ENCODE data around the gene MTFP1. TPM values are rescaled to one million over a fixed set of nuclear protein-coding genes. Genes with fewer than 3 reads are reported as not detected.
A peak's percentile ranks its signal among the peaks of the same experiment; 100 is the strongest.

Gene MTFP1
- total RNA-seq, 1 donor from 2014 or later = 19.7 TPM

DNA sequence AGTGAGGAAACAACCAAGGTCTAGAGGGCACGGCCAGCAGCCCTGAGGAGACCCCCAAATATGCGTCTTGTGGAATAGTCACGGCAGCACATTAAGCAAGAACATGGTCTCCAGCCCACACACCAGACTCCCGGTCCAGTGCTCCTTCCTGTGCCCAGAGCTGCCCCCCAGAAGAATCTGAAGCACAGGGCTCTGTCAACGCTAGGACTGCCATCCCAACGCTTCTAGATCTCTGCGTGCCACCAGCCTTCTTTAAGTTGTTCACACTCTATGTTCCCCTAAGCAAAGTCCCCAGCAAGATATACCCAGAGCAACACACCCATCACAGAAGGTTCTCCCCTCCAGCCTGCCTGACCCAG lies 32.3 kb upstream of the MTFP1 start:
- H3K4me3 ChIP-seq = no peak overlapping the region
- intact Hi-C loops (cut with micrococcal nuclease) = no loop called here
- no peaks in the 10 kb centered on the region for H3K36me3 ChIP-seq
- no peak for DNase-seq
- peaks cover 60% of the 10 kb centered on the region for H3K27me3 ChIP-seq (ENCODE audit: low read depth)
- H3K9me3 ChIP-seq (replicated peaks) = no peaks in the 10 kb centered on the region
- no peak overlapping the region for H3K27ac ChIP-seq (replicated peaks)
- peaks cover 21% of the 10 kb centered on the region for H3K4me1 ChIP-seq
- TF ChIP-seq, protein P1, sequence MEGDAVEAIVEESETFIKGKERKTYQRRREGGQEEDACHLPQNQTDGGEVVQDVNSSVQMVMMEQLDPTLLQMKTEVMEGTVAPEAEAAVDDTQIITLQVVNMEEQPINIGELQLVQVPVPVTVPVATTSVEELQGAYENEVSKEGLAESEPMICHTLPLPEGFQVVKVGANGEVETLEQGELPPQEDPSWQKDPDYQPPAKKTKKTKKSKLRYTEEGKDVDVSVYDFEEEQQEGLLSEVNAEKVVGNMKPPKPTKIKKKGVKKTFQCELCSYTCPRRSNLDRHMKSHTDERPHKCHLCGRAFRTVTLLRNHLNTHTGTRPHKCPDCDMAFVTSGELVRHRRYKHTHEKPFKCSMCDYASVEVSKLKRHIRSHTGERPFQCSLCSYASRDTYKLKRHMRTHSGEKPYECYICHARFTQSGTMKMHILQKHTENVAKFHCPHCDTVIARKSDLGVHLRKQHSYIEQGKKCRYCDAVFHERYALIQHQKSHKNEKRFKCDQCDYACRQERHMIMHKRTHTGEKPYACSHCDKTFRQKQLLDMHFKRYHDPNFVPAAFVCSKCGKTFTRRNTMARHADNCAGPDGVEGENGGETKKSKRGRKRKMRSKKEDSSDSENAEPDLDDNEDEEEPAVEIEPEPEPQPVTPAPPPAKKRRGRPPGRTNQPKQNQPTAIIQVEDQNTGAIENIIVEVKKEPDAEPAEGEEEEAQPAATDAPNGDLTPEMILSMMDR (IDR thresholded peaks at IDR 0.05; ENCODE audit: borderline replicate concordance) = no peak

DNA sequence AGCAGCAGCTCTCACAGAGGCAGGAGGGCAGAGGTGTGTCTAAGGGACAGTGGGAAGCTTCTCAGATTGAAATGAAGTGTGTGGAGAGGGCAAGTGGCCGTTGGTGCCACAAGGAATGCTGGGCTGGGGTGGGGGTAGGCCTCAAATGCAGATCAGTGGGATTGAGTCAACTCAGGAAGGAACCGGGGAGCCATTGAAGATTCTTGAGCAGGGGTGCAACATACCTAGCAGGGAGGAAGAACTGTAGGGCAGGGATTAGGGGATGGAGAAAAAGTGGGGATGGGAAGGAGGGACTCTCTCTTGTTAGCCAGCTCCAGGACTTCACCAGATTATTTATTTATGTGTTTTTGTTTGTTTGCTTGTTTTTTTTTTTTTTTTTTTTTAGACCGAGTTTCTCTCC lies 31.7 kb upstream of the MTFP1 start:
- TF ChIP-seq, protein P1 (IDR thresholded peaks at IDR 0.05; ENCODE audit: borderline replicate concordance) = no peak
- H3K27me3 ChIP-seq (ENCODE audit: low read depth) = peaks cover 64% of the 10 kb centered on the region
- intact Hi-C loops (cut with micrococcal nuclease) = no loop called here

DNA sequence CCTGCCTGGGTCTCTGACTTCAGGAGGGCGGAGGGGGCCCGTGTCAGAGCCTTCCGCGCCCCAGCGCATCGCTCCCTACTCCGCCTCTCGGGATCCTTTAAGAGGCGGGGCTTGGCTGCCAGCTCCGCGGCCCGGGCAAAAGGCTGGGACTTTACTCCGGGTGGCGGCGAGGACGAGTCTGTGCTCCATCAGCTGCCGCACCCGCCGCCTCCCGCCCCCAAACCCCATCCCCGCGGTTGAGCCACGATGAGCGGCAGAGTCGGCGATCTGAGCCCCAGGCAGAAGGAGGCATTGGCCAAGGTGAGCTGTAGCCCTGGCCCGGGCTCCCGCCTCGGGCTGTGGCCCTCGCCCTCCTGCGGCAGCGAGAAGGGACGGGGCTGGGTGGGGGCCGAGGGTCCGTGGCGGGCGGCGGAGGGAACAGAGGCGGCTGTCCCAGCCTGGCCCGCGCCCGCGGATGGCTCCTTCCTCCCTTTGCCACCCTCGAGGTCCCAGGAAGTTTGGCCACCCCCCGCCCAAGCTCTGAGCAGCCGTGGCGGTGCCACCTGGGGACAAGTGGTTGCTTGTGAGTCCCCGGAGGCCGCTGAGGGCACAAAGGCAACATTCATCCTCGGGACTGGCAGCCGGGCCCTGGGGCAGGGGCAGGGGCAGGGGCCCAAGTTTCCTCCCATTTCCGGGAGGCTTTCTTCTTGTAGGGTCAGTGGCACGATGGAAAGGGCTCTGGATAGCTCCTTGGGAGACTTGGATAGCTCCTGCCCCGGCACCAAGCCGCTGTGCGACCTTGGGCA lies 28.5 kb upstream of the MTFP1 start, which contains the start of gene SEC14L2:
Gene SEC14L2 (plus strand): TSS at position 148 of the 785 bp plus-strand sequence. CDS start 99 bp downstream, at position 247.
- TF ChIP-seq, protein P1 (IDR thresholded peaks at IDR 0.05; ENCODE audit: borderline replicate concordance) = no peak
- H3K36me3 ChIP-seq = no peaks in the 10 kb centered on the region
- no peaks in the 10 kb centered on the region for H3K9me3 ChIP-seq (replicated peaks)
- peak within 1 kb of the TSS; percentile 73 for H3K4me3 ChIP-seq
- peaks cover 64% of the 10 kb centered on the region for H3K27me3 ChIP-seq (ENCODE audit: low read depth)
- peak; percentile 72 for DNase-seq
- no peak within 1 kb of the TSS for H3K27ac ChIP-seq (replicated peaks)
- peaks cover 21% of the 10 kb centered on the region for H3K4me1 ChIP-seq
- intact Hi-C loops (cut with micrococcal nuclease) = no loop called here

More for the DNA sequence above, 31.7 kb upstream of the MTFP1 start:
- Histone ChIP-seq H3K4me3 (no peak overlapping the region), H3K27ac (replicated peaks) (no peak overlapping the region), H3K9me3 (replicated peaks) (no peaks in the 10 kb centered on the region), H3K4me1 (peaks cover 21% of the 10 kb centered on the region), H3K36me3 (no peaks in the 10 kb centered on the region)
- no peak for DNase-seq

DNA sequence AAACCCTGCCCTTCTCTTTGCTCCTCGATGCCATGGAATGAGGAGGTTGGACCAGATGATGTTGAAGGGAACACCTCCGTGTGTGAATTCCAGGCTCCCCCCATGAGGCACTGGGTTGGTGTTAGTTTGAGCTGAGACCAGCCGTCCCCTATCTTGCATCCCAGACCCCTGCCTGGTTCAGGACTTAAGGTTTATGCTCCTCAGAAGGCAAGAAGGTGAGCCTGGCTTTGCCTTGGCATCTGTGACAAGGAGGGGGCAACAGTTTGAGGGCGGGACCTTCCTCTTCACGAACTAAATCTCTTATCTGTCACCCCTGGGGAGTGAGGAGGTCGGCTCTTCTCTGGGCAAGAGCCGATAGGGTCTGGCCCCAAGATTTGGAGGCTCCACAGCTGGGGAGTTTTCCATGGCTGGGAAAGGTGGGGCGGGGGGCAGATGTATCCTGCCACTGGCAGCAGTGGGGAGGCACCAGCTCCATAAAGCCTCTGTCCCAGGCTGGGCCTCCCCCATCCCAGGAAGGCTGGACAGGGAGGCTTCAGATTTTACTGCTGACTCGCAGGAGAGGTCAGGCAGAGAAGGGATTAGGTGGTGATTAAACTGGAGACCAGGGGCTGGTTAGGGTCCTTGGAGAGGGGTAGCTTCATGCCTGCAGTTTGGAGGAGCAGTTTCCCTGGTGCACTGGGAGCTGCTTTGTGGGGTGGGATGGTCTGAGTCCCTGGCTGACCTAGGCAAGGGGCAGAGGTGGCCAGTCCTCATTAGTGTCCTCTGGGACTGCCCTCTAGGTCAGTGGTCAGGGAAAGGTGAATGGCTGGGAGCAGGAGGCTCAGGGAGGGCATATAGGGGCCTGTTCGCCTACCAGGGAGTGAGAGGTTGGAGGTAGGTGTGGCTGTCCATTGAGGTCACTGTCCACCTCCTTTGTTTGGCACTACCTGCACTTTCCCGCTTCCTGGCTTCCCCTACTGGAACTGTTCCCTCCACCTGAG lies 27.6 kb upstream of the MTFP1 start:
- intact Hi-C loops (cut with micrococcal nuclease) = no loop called here
- no peaks in the 10 kb centered on the region for H3K36me3 ChIP-seq
- TF ChIP-seq, protein P1 (IDR thresholded peaks at IDR 0.05; ENCODE audit: borderline replicate concordance) = no peak
- H3K27me3 ChIP-seq (ENCODE audit: low read depth) = peaks cover 57% of the 10 kb centered on the region
- peak overlapping the region; percentile 73 for H3K4me3 ChIP-seq
- no peak for DNase-seq
- no peaks in the 10 kb centered on the region for H3K9me3 ChIP-seq (replicated peaks)
- H3K27ac ChIP-seq (replicated peaks) = no peak overlapping the region
- peaks cover 21% of the 10 kb centered on the region for H3K4me1 ChIP-seq
